Fibroblast of peridontal ligament (primary cell): Measurements from ENCODE around the gene PACSIN1.
A peak's percentile ranks its signal among the peaks of the same experiment; 100 is the strongest.

Experiments used
- DNase-seq: peaks from one replicate; pipeline ENCODE4 v3.0.0-alpha.2; 2010; ENCODE audit errors: extremely low read depth

PACSIN1 gene

GRCh38 chr6:34514593-34515472 lies 49.0 kb downstream of the PACSIN1 start:
- peak; percentile 67 for DNase-seq

- DNase-seq: no peak
Observed at GRCh38 chr6:34515473-34516387, 49.9 kb downstream of the PACSIN1 start.

GRCh38 chr6:34516391-34517324 lies 50.8 kb downstream of the PACSIN1 start:
- no peak for DNase-seq

- DNase-seq: no peak
Observed at GRCh38 chr6:34517461-34517881, 51.6 kb downstream of the PACSIN1 start.

- DNase-seq: no peak
Observed at GRCh38 chr6:34517966-34518365, 52.1 kb downstream of the PACSIN1 start.

GRCh38 chr6:34518669-34519365 lies 52.9 kb downstream of the PACSIN1 start:
- no peak for DNase-seq

- no peak for DNase-seq
Observed at GRCh38 chr6:34519971-34520644, 54.2 kb downstream of the PACSIN1 start.

- no peak for DNase-seq
Observed at GRCh38 chr6:34520645-34521462, 55.0 kb downstream of the PACSIN1 start.

- no peak for DNase-seq
Observed at GRCh38 chr6:34521463-34522285, 55.8 kb downstream of the PACSIN1 start.

- no peak for DNase-seq
Observed at GRCh38 chr6:34522761-34523160, 56.9 kb downstream of the PACSIN1 start.

GRCh38 chr6:34523441-34524206 lies 57.7 kb downstream of the PACSIN1 start:
- DNase-seq: no peak

GRCh38 chr6:34524499-34524898 lies 58.6 kb downstream of the PACSIN1 start:
- DNase-seq: no peak

GRCh38 chr6:34524971-34525370 lies 59.1 kb downstream of the PACSIN1 start:
- no peak for DNase-seq

GRCh38 chr6:34525431-34526175 lies 59.7 kb downstream of the PACSIN1 start:
- DNase-seq: no peak

GRCh38 chr6:34526241-34526972 lies 60.5 kb downstream of the PACSIN1 start:
- DNase-seq: no peak

- peak; percentile 75 for DNase-seq
Observed at GRCh38 chr6:34526992-34527728, 61.3 kb downstream of the PACSIN1 start.
